A549 (cell line): ENCODE measurements around the gene TMEM132D. TPM values are rescaled to one million over a fixed set of nuclear protein-coding genes. Genes with fewer than 3 reads are reported as not detected.

Source experiments
- ATAC-seq, 2 experiments: fragments of 200-7000 bp in 1 of 2; fragments of >200 bp in 1 of 2; cut with Nextera tagmentation in 1 of 2; cut with Tn5 transposase in 1 of 2; 3 replicates each; pipeline versions ENCODE4 v1.8.0 to v1.9.1; 2018 to 2020; ENCODE audit warnings: mild to moderate bottlenecking in 1 of 2, moderate library complexity in 1 of 2
- CTCF ChIA-PET: fragments of 300-600 bp; sonication (Branson Sonifier 250); formaldehyde crosslinking; extraction: SDS; loops from one replicate; lab custom pipeline; 2021; ENCODE audit warnings: antibody characterized with exemption, inconsistent platforms; lab: Yijun Ruan, JAX
- POLR2A ChIA-PET: fragments of 350-600 bp; formaldehyde crosslinking; extraction: SDS; loops from one replicate; lab custom pipeline; 2021; ENCODE audit warnings: antibody characterized with exemption, inconsistent platforms; lab: Yijun Ruan, JAX
- DNase-seq, 2 experiments: peaks; one replicate each; pipeline versions ENCODE4 v3.0.0 to v3.0.0-alpha.2; 2011 to 2016; ENCODE audit warnings: low read depth in 1 of 2, low spot score in 1 of 2
- FAIRE-seq: peaks from 2 replicates; lab custom pipeline; 2011; peaks lifted over from hg19 to GRCh38; lab: Jason Lieb, UNC
- H3K27ac ChIP-seq, 2 experiments: fragments of >200 bp; sonication (Bioruptor Twin); formaldehyde crosslinking; 3 replicates each; pipeline ENCODE4 v1.5.1; 2016 to 2017
- H3K4me1 ChIP-seq: fragments of >200 bp; sonication (Bioruptor Twin); formaldehyde crosslinking; 3 replicates; pipeline ENCODE4 v1.6.1; 2016
- H3K4me2 ChIP-seq: fragments of >200 bp; sonication (Bioruptor Twin); formaldehyde crosslinking; 3 replicates; pipeline ENCODE4 v1.6.1; 2016
- H3K4me3 ChIP-seq: fragments of >200 bp; sonication (Bioruptor Twin); formaldehyde crosslinking; 3 replicates; pipeline ENCODE4 v1.5.1; 2016
- H3K9me3 ChIP-seq: fragments of >200 bp; sonication (Bioruptor Twin); formaldehyde crosslinking; 3 replicates; pipeline ENCODE4 v1.6.1; 2016
- CEBPB ChIP-seq, 2 experiments: fragments of >200 bp in 1 of 2; sonication (Bioruptor Twin) in 1 of 2; formaldehyde crosslinking in 1 of 2; IDR thresholded peaks; 2 replicates each; pipeline ENCODE4 v1.6.1; 2012 to 2016
- CHD2 ChIP-seq: fragments of 150-350 bp; IDR thresholded peaks from 2 replicates; pipeline ENCODE4 v1.6.1; 2014; ENCODE audit warnings: low read length; ENCODE audit not compliant: partially characterized antibody
- EHMT2 ChIP-seq: fragments of 200-600 bp; sonication (generic); IDR thresholded peaks from 2 replicates; pipeline ENCODE4 v1.6.1; 2016; ENCODE audit warnings: antibody characterized with exemption, low read depth, mild to moderate bottlenecking, moderate library complexity
- EP300 ChIP-seq, 2 experiments: fragments of >200 bp; sonication (Bioruptor Twin); formaldehyde crosslinking; IDR thresholded peaks; 2 replicates in 1 of 2; 3 replicates in 1 of 2; pipeline ENCODE4 v1.6.1; 2016 to 2017
- ESRRA ChIP-seq: fragments of 150-350 bp; IDR thresholded peaks from 2 replicates; pipeline ENCODE4 v1.6.1; 2014; ENCODE audit warnings: mild to moderate bottlenecking, low read length, borderline replicate concordance
- FOXS1 ChIP-seq: fragments of 250-450 bp; sonication (Bioruptor Pico); IDR thresholded peaks from 2 replicates; pipeline ENCODE4 v1.5.0; 2020; ENCODE audit warnings: mild to moderate bottlenecking, moderate library complexity
- GATA3 ChIP-seq: IDR thresholded peaks from 2 replicates; pipeline ENCODE4 v1.6.1; 2012; ENCODE audit warnings: borderline replicate concordance
- HEYL ChIP-seq: fragments of 250-450 bp; sonication (Bioruptor Pico); IDR thresholded peaks from 2 replicates; pipeline ENCODE4 v1.8.0; 2021; ENCODE audit warnings: mild to moderate bottlenecking, moderate library complexity
- HOXB13 ChIP-seq: fragments of 250-450 bp; sonication (Bioruptor Pico); IDR thresholded peaks from 2 replicates; pipeline ENCODE4 v1.5.0; 2020; ENCODE audit warnings: low read depth, mild to moderate bottlenecking, moderate library complexity
- JUNB ChIP-seq: fragments of >200 bp; sonication (Bioruptor Twin); formaldehyde crosslinking; IDR thresholded peaks from 2 replicates; pipeline ENCODE4 v1.6.1; 2016
- MAZ ChIP-seq: fragments of 150-350 bp; IDR thresholded peaks from 2 replicates; pipeline ENCODE4 v1.6.1; 2014; ENCODE audit warnings: antibody characterized with exemption, low read depth, low read length, borderline replicate concordance
- NR3C1 ChIP-seq: fragments of >200 bp; sonication (Bioruptor Twin); formaldehyde crosslinking; IDR thresholded peaks from 3 replicates; pipeline ENCODE4 v1.6.1; 2017
- RAD21 ChIP-seq, 2 experiments: fragments of >200 bp in 1 of 2; sonication (Bioruptor Twin) in 1 of 2; formaldehyde crosslinking in 1 of 2; IDR thresholded peaks in 1 of 2; conservative IDR thresholded peaks in 1 of 2; 2 replicates in 1 of 2; 3 replicates in 1 of 2; pipeline ENCODE4 v1.6.1; 2012 to 2018; ENCODE audit warnings: inconsistent platforms in 1 of 2
- USF2 ChIP-seq: fragments of 450-650 bp; IDR thresholded peaks from 2 replicates; pipeline ENCODE4 v1.6.1; 2014; ENCODE audit warnings: antibody characterized with exemption
- ZFP36 ChIP-seq: fragments of 450-650 bp; IDR thresholded peaks from 2 replicates; pipeline ENCODE4 v1.6.1; 2014; ENCODE audit warnings: borderline replicate concordance; ENCODE audit not compliant: partially characterized antibody
- ZSCAN20 ChIP-seq: fragments of 250-450 bp; sonication (Bioruptor Pico); IDR thresholded peaks from 2 replicates; pipeline ENCODE4 v1.8.0; 2022; ENCODE audit warnings: mild to moderate bottlenecking, moderate library complexity
- WGBS: methylation state at CpG from one replicate; pipeline ENCODE4 v1.1.6; 2017; ENCODE audit errors: missing lambda C conversion rate; 5-methylcytosine and 5-hydroxymethylcytosine counted together
- polyA plus RNA-seq, 4 experiments: library from polyadenylated mRNA; depleted of rRNA in 3 of 4; stranded (reverse); fragments of >200 nt; fragmentation: RNase III in 1 of 4; extraction: RNeasy Plus Mini Kit Qiagen cat#74134 plus additional on column Dnase treatment in 1 of 4; gene quantifications; 2 replicates in 3 of 4; 3 replicates in 1 of 4; pipeline ENCODE4 v1.2.3, GENCODE V29; 2011 to 2017
- TF ChIP-seq, protein P1 (sequence below): fragments of 250-450 bp; sonication (Bioruptor Pico); IDR thresholded peaks from 2 replicates; pipeline ENCODE4 v1.5.0; 2020; ENCODE audit warnings: low read depth, mild to moderate bottlenecking, moderate library complexity
- TF ChIP-seq, protein P2 (sequence below): fragments of >200 bp; sonication (Bioruptor Twin); formaldehyde crosslinking; IDR thresholded peaks from 2 replicates; pipeline ENCODE4 v1.6.1; 2016
- TF ChIP-seq, protein P3 (sequence below): fragments of 150-350 bp; IDR thresholded peaks from 2 replicates; pipeline ENCODE4 v1.6.1; 2014; ENCODE audit warnings: low read depth, mild to moderate bottlenecking, low read length
- TF ChIP-seq, protein P4 (sequence below): fragments of >200 bp; sonication (Bioruptor Twin); formaldehyde crosslinking; IDR thresholded peaks from 3 replicates; pipeline ENCODE4 v1.6.1; 2016

TMEM132D gene
- polyA plus RNA-seq, 2 of the 4 experiments (the other 2 are of a cell fraction), result not detected

GRCh38 chr12:129109174-129110001 lies 794.4 kb downstream of the TMEM132D start:
- H3K4me3 ChIP-seq, result no peak overlapping the region
- H3K27ac ChIP-seq, result no peak overlapping the region
- no peak for ATAC-seq
- H3K9me3 ChIP-seq, result no peaks in the 10 kb centered on the region
- ChIA-PET CTCF (no interaction called here), POLR2A (no interaction called here)
- no peaks in the 10 kb centered on the region for H3K4me1 ChIP-seq
- 10% methylated on average over 17 of the region's 17 CpGs for WGBS
- no peak for TF ChIP-seq HEYL
- TF ChIP-seq, protein P1, sequence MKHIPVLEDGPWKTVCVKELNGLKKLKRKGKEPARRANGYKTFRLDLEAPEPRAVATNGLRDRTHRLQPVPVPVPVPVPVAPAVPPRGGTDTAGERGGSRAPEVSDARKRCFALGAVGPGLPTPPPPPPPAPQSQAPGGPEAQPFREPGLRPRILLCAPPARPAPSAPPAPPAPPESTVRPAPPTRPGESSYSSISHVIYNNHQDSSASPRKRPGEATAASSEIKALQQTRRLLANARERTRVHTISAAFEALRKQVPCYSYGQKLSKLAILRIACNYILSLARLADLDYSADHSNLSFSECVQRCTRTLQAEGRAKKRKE (CRISPR knock-in tag), result no peak
- TF ChIP-seq EHMT2, result no peak
- no peak for TF ChIP-seq CHD2
- no peak for TF ChIP-seq GATA3
- TF ChIP-seq CEBPB (IDR thresholded peaks at IDR 0.05), result no peak
- TF ChIP-seq NR3C1, result no peak
- TF ChIP-seq ZFP36, result no peak
- TF ChIP-seq RAD21 (conservative IDR thresholded peaks at IDR 0.05 in 1 of 2, IDR thresholded peaks at IDR 0.05 in 1 of 2), result no peak
- TF ChIP-seq, protein P2, sequence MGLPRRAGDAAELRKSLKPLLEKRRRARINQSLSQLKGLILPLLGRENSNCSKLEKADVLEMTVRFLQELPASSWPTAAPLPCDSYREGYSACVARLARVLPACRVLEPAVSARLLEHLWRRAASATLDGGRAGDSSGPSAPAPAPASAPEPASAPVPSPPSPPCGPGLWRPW, result no peak
- no peak for TF ChIP-seq HOXB13 (CRISPR knock-in tag)
- TF ChIP-seq, protein P3, sequence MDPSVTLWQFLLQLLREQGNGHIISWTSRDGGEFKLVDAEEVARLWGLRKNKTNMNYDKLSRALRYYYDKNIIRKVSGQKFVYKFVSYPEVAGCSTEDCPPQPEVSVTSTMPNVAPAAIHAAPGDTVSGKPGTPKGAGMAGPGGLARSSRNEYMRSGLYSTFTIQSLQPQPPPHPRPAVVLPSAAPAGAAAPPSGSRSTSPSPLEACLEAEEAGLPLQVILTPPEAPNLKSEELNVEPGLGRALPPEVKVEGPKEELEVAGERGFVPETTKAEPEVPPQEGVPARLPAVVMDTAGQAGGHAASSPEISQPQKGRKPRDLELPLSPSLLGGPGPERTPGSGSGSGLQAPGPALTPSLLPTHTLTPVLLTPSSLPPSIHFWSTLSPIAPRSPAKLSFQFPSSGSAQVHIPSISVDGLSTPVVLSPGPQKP, result no peak
- TF ChIP-seq FOXS1, result no peak
- TF ChIP-seq ZSCAN20, result no peak
- TF ChIP-seq USF2, result no peak
- no peak for TF ChIP-seq ESRRA
- TF ChIP-seq, all 56 proteins: peak for 0
- FAIRE-seq (no peak), DNase-seq (no peak)
- no peak overlapping the region for H3K4me2 ChIP-seq

- FAIRE-seq, result no peak
- Histone ChIP-seq H3K4me2 (no peak overlapping the region), H3K4me3 (no peak overlapping the region), H3K4me1 (no peaks in the 10 kb centered on the region), H3K9me3 (no peaks in the 10 kb centered on the region; the same call in 2 of the 3 replicates), H3K27ac (no peak overlapping the region)
- ATAC-seq, result no peak
- TF ChIP-seq JUNB (no peak), MAZ (no peak), EP300 (IDR thresholded peaks at IDR 0.05) (no peak)
- TF ChIP-seq, protein P2, result no peak
- TF ChIP-seq, protein P4, sequence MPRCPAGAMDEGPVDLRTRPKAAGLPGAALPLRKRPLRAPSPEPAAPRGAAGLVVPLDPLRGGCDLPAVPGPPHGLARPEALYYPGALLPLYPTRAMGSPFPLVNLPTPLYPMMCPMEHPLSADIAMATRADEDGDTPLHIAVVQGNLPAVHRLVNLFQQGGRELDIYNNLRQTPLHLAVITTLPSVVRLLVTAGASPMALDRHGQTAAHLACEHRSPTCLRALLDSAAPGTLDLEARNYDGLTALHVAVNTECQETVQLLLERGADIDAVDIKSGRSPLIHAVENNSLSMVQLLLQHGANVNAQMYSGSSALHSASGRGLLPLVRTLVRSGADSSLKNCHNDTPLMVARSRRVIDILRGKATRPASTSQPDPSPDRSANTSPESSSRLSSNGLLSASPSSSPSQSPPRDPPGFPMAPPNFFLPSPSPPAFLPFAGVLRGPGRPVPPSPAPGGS, result no peak
- ChIA-PET CTCF (no interaction called here), POLR2A (no interaction called here)
- 8% methylated on average over 1 of the region's 2 CpGs for WGBS
- no peak for DNase-seq
These were observed 797.1 kb downstream of the TMEM132D start for GRCh38 chr12:129106772-129107171.
